NCI-H146 treated with DMSO at 0.1 percent for 48 hours (cell line): ENCODE data around the gene TFPI2.

Experiments used
- DNase-seq: peaks from one replicate; lab custom pipeline; 2025; ENCODE audit not compliant: unreplicated experiment; lab: John Stamatoyannopoulos, UW

Gene TFPI2

GRCh38 chr7:93860261-93860660, 30.3 kb downstream of the TFPI2 start:
- no peak for DNase-seq

GRCh38 chr7:93858857-93859256, 31.7 kb downstream of the TFPI2 start:
- no peak for DNase-seq

- DNase-seq, result no peak
Observed at GRCh38 chr7:93856323-93856722, 34.2 kb downstream of the TFPI2 start.

- no peak for DNase-seq
Observed at GRCh38 chr7:93855797-93856196, 34.8 kb downstream of the TFPI2 start.

GRCh38 chr7:93854480-93854879, 36.1 kb downstream of the TFPI2 start:
- no peak for DNase-seq

- no peak for DNase-seq
Observed at GRCh38 chr7:93851536-93851935, 39.0 kb downstream of the TFPI2 start.

- no peak for DNase-seq
Observed at GRCh38 chr7:93843260-93843659, 47.3 kb downstream of the TFPI2 start.

- no peak for DNase-seq
Observed at GRCh38 chr7:93838966-93839365, 51.6 kb downstream of the TFPI2 start.

- DNase-seq, result no peak
Observed at GRCh38 chr7:93837245-93837644, 53.3 kb downstream of the TFPI2 start.

- DNase-seq, result no peak
Observed at GRCh38 chr7:93836116-93836515, 54.4 kb downstream of the TFPI2 start.

- DNase-seq, result no peak
Observed at GRCh38 chr7:93835702-93836101, 54.9 kb downstream of the TFPI2 start.
